GM06990 (cell line): ENCODE measurements around the gene NR4A3.
"Not testable (repeated sequence)": the region's sequence is repeated elsewhere in the genome, so short reads cannot be mapped to it uniquely, and the experiment has no call there.

Experiments used
- DNase-seq: peaks from one replicate; pipeline ENCODE4 v3.0.0-alpha.2; 2011; ENCODE audit not compliant: insufficient read length; ENCODE audit errors: extremely low read depth
- H3K27me3 ChIP-seq: replicated peaks from 2 replicates; pipeline ENCODE4 v1.6.0; 2011; ENCODE audit warnings: low read length; ENCODE audit not compliant: control insufficient read depth, insufficient read depth
- H3K36me3 ChIP-seq: 2 replicates; pipeline ENCODE4 v1.5.1; 2011; ENCODE audit warnings: low read length; ENCODE audit not compliant: control insufficient read depth, insufficient read depth
- H3K4me3 ChIP-seq: replicated peaks from 2 replicates; pipeline ENCODE4 v1.5.1; 2011; ENCODE audit warnings: low read depth, mild to moderate bottlenecking, control low read depth, low read length
- TF ChIP-seq, protein P1 (sequence below): IDR thresholded peaks from 2 replicates; pipeline ENCODE4 v1.5.1; 2011; ENCODE audit warnings: low read length, control low read depth, mild to moderate bottlenecking, inconsistent platforms; ENCODE audit not compliant: insufficient read depth, poor library complexity, severe bottlenecking

Gene NR4A3

DNA sequence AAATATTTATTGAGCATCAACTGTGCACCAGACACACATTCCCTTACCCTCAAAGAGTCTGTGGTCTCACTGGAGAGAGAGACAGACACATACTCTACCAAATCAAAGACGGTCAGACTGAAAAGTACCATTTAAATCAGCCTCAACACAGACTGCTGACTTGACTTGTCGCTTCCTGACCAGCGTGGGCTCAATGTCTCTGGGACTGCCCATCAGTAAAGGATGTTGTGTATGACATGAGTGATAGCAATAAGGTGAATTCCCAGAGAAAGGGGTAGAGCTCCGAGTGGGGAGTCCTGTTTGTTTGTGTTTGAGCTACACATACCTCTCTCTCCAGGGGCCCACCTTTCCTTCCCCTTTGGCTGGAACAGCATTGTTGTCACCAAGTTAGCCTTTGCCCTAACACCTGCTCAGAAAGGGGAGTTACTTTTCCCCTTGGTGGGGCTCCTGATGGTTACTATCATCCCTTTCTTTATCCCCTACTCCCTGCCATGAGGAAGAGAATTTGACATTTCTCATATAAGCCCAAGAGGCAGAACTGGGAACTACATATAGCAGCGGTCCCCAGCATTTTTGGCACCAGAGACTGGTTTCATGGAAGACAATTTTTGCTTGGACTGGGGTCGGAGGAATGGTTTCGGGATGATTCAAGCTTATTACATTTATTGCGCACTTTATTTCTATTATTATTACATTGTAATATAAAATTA is 33.9 kb downstream of the NR4A3 start:
- Histone ChIP-seq H3K4me3 (no peak overlapping the region), H3K36me3 (no peaks in the 10 kb centered on the region), H3K27me3 (no peaks in the 10 kb centered on the region)
- TF ChIP-seq, protein P1, sequence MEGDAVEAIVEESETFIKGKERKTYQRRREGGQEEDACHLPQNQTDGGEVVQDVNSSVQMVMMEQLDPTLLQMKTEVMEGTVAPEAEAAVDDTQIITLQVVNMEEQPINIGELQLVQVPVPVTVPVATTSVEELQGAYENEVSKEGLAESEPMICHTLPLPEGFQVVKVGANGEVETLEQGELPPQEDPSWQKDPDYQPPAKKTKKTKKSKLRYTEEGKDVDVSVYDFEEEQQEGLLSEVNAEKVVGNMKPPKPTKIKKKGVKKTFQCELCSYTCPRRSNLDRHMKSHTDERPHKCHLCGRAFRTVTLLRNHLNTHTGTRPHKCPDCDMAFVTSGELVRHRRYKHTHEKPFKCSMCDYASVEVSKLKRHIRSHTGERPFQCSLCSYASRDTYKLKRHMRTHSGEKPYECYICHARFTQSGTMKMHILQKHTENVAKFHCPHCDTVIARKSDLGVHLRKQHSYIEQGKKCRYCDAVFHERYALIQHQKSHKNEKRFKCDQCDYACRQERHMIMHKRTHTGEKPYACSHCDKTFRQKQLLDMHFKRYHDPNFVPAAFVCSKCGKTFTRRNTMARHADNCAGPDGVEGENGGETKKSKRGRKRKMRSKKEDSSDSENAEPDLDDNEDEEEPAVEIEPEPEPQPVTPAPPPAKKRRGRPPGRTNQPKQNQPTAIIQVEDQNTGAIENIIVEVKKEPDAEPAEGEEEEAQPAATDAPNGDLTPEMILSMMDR, result no peak
- DNase-seq, result no peak

DNA sequence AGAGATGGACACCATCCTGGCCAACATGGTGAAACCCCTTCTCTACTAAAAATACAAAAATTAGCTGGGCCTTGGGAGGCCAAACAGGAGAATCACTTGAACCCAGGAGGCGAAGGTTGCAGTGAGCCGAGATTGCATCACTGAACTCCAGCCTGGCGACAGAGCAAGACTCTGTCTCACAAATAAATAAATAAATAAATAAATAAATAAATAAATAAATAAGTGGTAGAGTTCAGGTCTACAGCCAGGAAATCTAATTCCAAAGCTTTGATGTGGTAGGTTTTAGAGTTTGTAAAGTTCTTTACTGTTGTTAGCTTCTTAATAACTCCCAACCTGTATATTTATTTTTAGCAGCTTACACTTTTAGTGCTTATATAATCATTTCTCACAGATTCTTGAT is 35.9 kb downstream of the NR4A3 start:
- H3K4me3 ChIP-seq, H3K27me3 ChIP-seq, DNase-seq, H3K36me3 ChIP-seq: not testable (repeated sequence)

DNA sequence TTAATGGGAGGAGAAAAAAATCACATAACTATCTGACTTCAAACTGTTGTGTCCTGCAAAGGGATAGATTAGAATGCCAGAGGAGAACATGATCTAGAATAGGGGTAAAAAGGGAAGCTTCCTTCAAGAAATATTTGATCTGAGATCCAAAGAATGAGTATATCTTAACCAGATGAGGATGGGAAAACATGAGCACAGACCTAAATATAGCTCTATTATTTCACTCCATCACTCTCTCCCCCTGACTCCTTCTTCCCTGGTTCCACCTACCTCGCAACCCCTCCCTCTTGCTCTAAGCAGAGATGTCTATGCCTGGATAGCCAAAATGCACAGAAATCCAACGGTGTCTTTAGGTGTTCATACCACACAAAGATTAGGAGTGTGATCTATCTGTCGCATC is 36.4 kb downstream of the NR4A3 start:
- no peak overlapping the region for H3K4me3 ChIP-seq
- no peak for DNase-seq
- TF ChIP-seq, protein P1, result no peak
- H3K36me3 ChIP-seq, result no peaks in the 10 kb centered on the region
- H3K27me3 ChIP-seq, result no peaks in the 10 kb centered on the region

DNA sequence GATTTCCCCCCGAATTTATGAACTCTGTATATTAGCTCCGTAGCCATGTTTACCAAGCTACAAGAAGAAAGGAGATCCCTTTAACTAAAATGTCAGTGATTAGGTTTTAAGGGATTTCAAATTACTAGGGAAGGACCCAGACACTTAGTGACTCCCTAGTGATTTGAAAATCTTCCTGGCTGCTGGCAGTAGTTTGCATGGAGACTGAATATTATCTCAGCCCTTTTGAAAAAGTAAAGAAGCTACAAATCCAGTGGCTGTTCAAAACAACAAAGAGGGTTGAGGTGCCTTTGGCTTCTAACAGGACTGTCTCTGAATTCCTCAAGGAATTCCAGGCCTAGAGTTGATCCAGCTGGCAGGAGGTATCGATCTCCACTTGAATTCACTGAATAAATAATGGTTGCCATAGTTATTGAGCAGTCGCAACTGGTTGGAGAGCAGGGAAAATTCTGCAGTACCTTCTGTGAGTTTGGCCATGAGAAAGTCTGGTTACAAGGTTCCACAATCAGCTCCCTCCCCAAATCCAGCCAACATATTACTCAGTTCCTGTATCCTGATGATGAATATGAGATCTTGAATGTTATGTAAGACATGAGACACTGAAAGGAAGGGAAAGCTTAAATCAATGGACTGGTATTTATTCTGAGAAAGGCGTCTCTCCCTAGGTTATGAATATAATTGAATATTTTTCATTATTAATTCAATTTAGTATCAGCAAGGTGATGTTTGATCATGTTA is 37.7 kb downstream of the NR4A3 start:
- DNase-seq, result no peak
- no peaks in the 10 kb centered on the region for H3K36me3 ChIP-seq
- TF ChIP-seq, protein P1, result no peak
- H3K27me3 ChIP-seq, result no peaks in the 10 kb centered on the region
- no peak overlapping the region for H3K4me3 ChIP-seq

DNA sequence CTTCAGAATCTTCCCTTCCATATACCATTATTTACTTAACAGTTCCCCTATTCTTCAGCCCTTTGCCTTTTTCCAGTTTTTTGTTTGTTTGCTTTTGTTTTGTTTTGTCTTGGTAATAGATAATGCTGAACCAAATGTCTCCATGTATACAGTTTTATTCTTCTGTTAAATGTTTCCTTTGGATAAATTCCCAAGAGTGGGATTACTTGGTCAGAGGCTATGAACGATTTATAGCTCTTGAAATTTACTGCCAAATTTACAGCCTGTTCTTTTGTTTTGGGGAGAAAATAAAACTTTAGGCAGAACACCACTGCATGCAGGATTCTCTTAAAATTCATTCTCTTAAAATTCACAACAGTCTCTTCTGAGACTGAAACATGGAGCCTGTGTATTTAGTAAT is 38.6 kb downstream of the NR4A3 start:
- TF ChIP-seq, protein P1, result no peak

DNA sequence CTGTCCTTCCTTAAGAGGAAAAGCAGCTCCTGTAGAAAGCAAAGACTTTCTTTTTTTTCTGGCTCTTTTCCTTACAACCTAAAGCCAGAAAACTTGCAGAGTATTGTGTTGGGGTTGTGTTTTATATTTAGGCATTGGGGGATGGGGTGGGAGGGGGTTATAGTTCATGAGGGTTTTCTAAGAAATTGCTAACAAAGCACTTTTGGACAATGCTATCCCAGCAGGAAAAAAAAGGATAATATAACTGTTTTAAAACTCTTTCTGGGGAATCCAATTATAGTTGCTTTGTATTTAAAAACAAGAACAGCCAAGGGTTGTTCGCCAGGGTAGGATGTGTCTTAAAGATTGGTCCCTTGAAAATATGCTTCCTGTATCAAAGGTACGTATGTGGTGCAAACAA is 42.3 kb downstream of the NR4A3 start:
- H3K27me3 ChIP-seq, result no peaks in the 10 kb centered on the region
- H3K4me3 ChIP-seq, result no peak overlapping the region
- DNase-seq, result no peak
- no peaks in the 10 kb centered on the region for H3K36me3 ChIP-seq
- TF ChIP-seq, protein P1, result no peak

More for the DNA sequence above, 38.6 kb downstream of the NR4A3 start:
- no peaks in the 10 kb centered on the region for H3K36me3 ChIP-seq
- H3K4me3 ChIP-seq, result no peak overlapping the region
- no peak for DNase-seq
- H3K27me3 ChIP-seq, result no peaks in the 10 kb centered on the region
